Lower leg skin (tissue), 4 donors: ENCODE results near the gene TXNL4A. TPM values are rescaled to one million over a fixed set of nuclear protein-coding genes. Genes with fewer than 3 reads are reported as not detected.

Experiments
- DNase-seq, 2 donors: peaks; one replicate each; pipeline ENCODE4 v3.0.0-alpha.2; 2019; ENCODE audit warnings: low spot score in 2 of 2
- H3K4me3 ChIP-seq: fragments of 200-600 bp; sonication (generic); 2 replicates; pipeline ENCODE4 v1.5.1; 2017; ENCODE audit warnings: mild to moderate bottlenecking, low read depth; ENCODE audit not compliant: poor library complexity, severe bottlenecking
- CTCF ChIP-seq, 3 donors: fragments of 450-650 bp; IDR thresholded peaks; one replicate each; pipeline ENCODE4 v1.5.1; 2016; ENCODE audit warnings: antibody characterized with exemption in 3 of 3, mild to moderate bottlenecking in 3 of 3, moderate library complexity in 2 of 3
- POLR2A ChIP-seq, 2 donors: fragments of 450-650 bp; IDR thresholded peaks; one replicate each; pipeline ENCODE4 v1.6.1; 2016 to 2017; ENCODE audit warnings: antibody characterized with exemption in 2 of 2, mild to moderate bottlenecking in 1 of 2, moderate library complexity in 1 of 2
- WGBS, 2 donors: methylation state at CpG; one replicate each; pipeline ENCODE4 v1.1.5; 2018; 5-methylcytosine and 5-hydroxymethylcytosine counted together
- intact Hi-C: fragments of 100-400 bp; cut with DNase I; formaldehyde crosslinking; loops from one replicate; pipeline ENCODE4 v1.15.0; 2023; ENCODE audit warnings: low total_unique reads
- total RNA-seq, 4 donors: library from RNA; depleted of rRNA; stranded (reverse); fragments of >200 nt; gene quantifications; one replicate each; pipeline ENCODE4 v1.1.0, GENCODE V29; 2016

TXNL4A gene
- total RNA-seq, 4 donors from 2014 or later = 12.6 to 49.9 (median 24.0) TPM

GRCh38 chr18:79936641-79937040, 51.7 kb downstream of the TXNL4A start:
- 93 to 96% methylated on average over 12 of the region's 12 CpGs for WGBS, 2 donors
- intact Hi-C loops = loop anchor here (10.0 kb wide), 1 partner anchor 142 kb away; the partner anchor contains the start of gene KCNG2
- H3K4me3 ChIP-seq = no peak overlapping the region
- TF ChIP-seq CTCF (IDR thresholded peaks at IDR 0.05) = no peak
- TF ChIP-seq POLR2A (IDR thresholded peaks at IDR 0.05) = no peak
- peak in 1 of 2 donors; percentile 80 for DNase-seq

GRCh38 chr18:79935925-79936324, 52.4 kb downstream of the TXNL4A start:
- H3K4me3 ChIP-seq = no peak overlapping the region
- 91 to 95% methylated on average over 6 of the region's 6 CpGs for WGBS, 2 donors
- TF ChIP-seq POLR2A (IDR thresholded peaks at IDR 0.05) = no peak
- TF ChIP-seq CTCF (IDR thresholded peaks at IDR 0.05) = no peak
- intact Hi-C loops = loop anchor here (10.0 kb wide), 1 partner anchor 141 kb away; the partner anchor contains the start of gene KCNG2
- peak in 1 of 2 donors; percentile 46 for DNase-seq

- TF ChIP-seq POLR2A (IDR thresholded peaks at IDR 0.05) (no peak), CTCF (IDR thresholded peaks at IDR 0.05) (no peak)
- WGBS, 2 donors = 98 to 100% methylated on average over 3 of the region's 3 CpGs
- intact Hi-C loops = loop anchor here (10.0 kb wide), 1 partner anchor 141 kb away; the partner anchor contains the start of gene KCNG2
- no peak overlapping the region for H3K4me3 ChIP-seq
- DNase-seq = no peak
These were observed 52.9 kb downstream of the TXNL4A start for GRCh38 chr18:79935499-79935898.

- TF ChIP-seq CTCF (IDR thresholded peaks at IDR 0.05) (no peak), POLR2A (IDR thresholded peaks at IDR 0.05) (no peak)
- DNase-seq = peak in 1 of 2 donors; percentile 26
- H3K4me3 ChIP-seq = no peak overlapping the region
- intact Hi-C loops = loop anchor here (10.0 kb wide), 1 partner anchor 140 kb away; the partner anchor contains the start of gene KCNG2
- WGBS, 2 donors = 69 to 81% methylated on average over 5 of the region's 5 CpGs
These were observed 53.3 kb downstream of the TXNL4A start for GRCh38 chr18:79935098-79935480.

- no peak for TF ChIP-seq POLR2A (IDR thresholded peaks at IDR 0.05)
- TF ChIP-seq CTCF (IDR thresholded peaks at IDR 0.05) = no peak
- intact Hi-C loops = loop anchor here (10.0 kb wide), 1 partner anchor 140 kb away; the partner anchor contains the start of gene KCNG2
- no peak overlapping the region for H3K4me3 ChIP-seq
- DNase-seq = peak in 1 of 2 donors; percentile 63
- 76% methylated on average over 8 of the region's 8 CpGs for WGBS, 2 donors
These were observed 53.9 kb downstream of the TXNL4A start for GRCh38 chr18:79934311-79935097.
